Fibroblast of lung (primary cell): ENCODE results near the gene ZNF133. TPM values are rescaled to one million over a fixed set of nuclear protein-coding genes. Genes with fewer than 3 reads are reported as not detected.

ENCODE experiments used
- DNase-seq, 2 donors: peaks; one replicate each; pipeline versions ENCODE4 v3.0.0 to v3.0.0-alpha.2; 2010; ENCODE audit warnings: low read depth in 2 of 2
- H2AFZ ChIP-seq: 2 replicates; pipeline ENCODE4 v1.5.1; 2012; ENCODE audit warnings: low read length, control low read depth, inconsistent platforms
- H3K27ac ChIP-seq: 2 replicates; pipeline ENCODE4 v1.5.1; 2011; ENCODE audit warnings: low read length, control low read depth; ENCODE audit not compliant: insufficient read depth
- H3K27me3 ChIP-seq: 2 replicates; pipeline ENCODE4 v1.5.1; 2011; ENCODE audit warnings: mild to moderate bottlenecking, low read length; ENCODE audit not compliant: control insufficient read depth, insufficient read depth
- H3K36me3 ChIP-seq: 2 replicates; pipeline ENCODE4 v1.5.1; 2011; ENCODE audit warnings: low read length; ENCODE audit not compliant: control insufficient read depth, insufficient read depth
- H3K4me1 ChIP-seq: 2 replicates; pipeline ENCODE4 v1.5.1; 2011; ENCODE audit warnings: low read length; ENCODE audit not compliant: control insufficient read depth, insufficient read depth; ENCODE audit errors: extremely low read depth
- H3K4me2 ChIP-seq: 2 replicates; pipeline ENCODE4 v1.5.1; 2011; ENCODE audit warnings: low read length, control low read depth; ENCODE audit not compliant: insufficient read depth; ENCODE audit errors: extremely low read depth
- H3K4me3 ChIP-seq, 4 experiments: fragments of 200-600 bp in 1 of 4; sonication (generic) in 1 of 4; replicated peaks in 1 of 4; 2 replicates each; pipeline ENCODE4 v1.5.1; 2011 to 2016; ENCODE audit warnings: low read length in 4 of 4, low read depth in 3 of 4, mild to moderate bottlenecking in 3 of 4, control low read depth in 2 of 4, inconsistent platforms in 1 of 4, mixed read lengths in 1 of 4; ENCODE audit not compliant: insufficient read depth in 1 of 4; ENCODE audit errors: control extremely low read depth in 1 of 4
- H3K79me2 ChIP-seq: 2 replicates; pipeline ENCODE4 v1.5.1; 2012; ENCODE audit warnings: mild to moderate bottlenecking, low read length, inconsistent platforms; ENCODE audit not compliant: control insufficient read depth, insufficient read depth
- H3K9ac ChIP-seq: 2 replicates; pipeline ENCODE4 v1.5.1; 2011; ENCODE audit warnings: mild to moderate bottlenecking, low read length, control low read depth; ENCODE audit not compliant: insufficient read depth
- H3K9me3 ChIP-seq: 2 replicates; pipeline ENCODE4 v1.5.1; 2012; ENCODE audit warnings: low read depth, low read length; ENCODE audit not compliant: control insufficient read depth, insufficient read depth
- H4K20me1 ChIP-seq: 2 replicates; pipeline ENCODE4 v1.5.1; 2011; ENCODE audit warnings: low read length; ENCODE audit not compliant: control insufficient read depth, insufficient read depth; ENCODE audit errors: extremely low read depth
- CTCF ChIP-seq, 2 donors: IDR thresholded peaks in 1 of 2; conservative IDR thresholded peaks in 1 of 2; 1 replicate in 1 of 2; 2 replicates in 1 of 2; pipeline ENCODE4 v1.5.1; 2011 to 2012; ENCODE audit warnings: low read length in 2 of 2, control low read depth in 1 of 2, inconsistent platforms in 1 of 2, low read depth in 1 of 2, mild to moderate bottlenecking in 1 of 2
- EZH2 ChIP-seq: IDR thresholded peaks from 2 replicates; pipeline ENCODE4 v1.5.1; 2012; ENCODE audit warnings: low read length, control low read depth, mild to moderate bottlenecking; ENCODE audit errors: missing control alignments
- polyA plus RNA-seq, 2 donors: library from polyadenylated mRNA; depleted of rRNA in 1 of 2; stranded (reverse) in 1 of 2; unstranded in 1 of 2; fragments of >200 nt; gene quantifications; 2 replicates each; pipeline ENCODE4 v1.2.1, GENCODE V29; 2011 to 2012; ENCODE audit warnings: missing spikeins in 1 of 2
- total RNA-seq: library from RNA; depleted of rRNA; stranded (reverse); fragments of >200 nt; gene quantifications from 2 replicates; pipeline ENCODE4 v1.2.1, GENCODE V29; 2014

ZNF133 gene
- total and polyA plus RNA-seq, 2 donors (not counting 1 experiment from before 2014, with no cell fraction given): 8.7 to 31.5 TPM

GRCh38 chr20:18313411-18313810 lies 25.1 kb downstream of the ZNF133 start:
- Histone ChIP-seq H3K9me3 (no peaks in the 10 kb centered on the region), H3K27ac (no peak overlapping the region), H4K20me1 (no peaks in the 10 kb centered on the region), H3K36me3 (peaks cover 10% of the 10 kb centered on the region), H2AFZ (no peak overlapping the region), H3K9ac (no peak overlapping the region), H3K4me1 (no peaks in the 10 kb centered on the region), H3K79me2 (no peaks in the 10 kb centered on the region), H3K27me3 (no peaks in the 10 kb centered on the region), H3K4me3 (no peak overlapping the region), H3K4me2 (no peak overlapping the region)
- TF ChIP-seq CTCF (conservative IDR thresholded peaks at IDR 0.05 in 1 of 2, IDR thresholded peaks at IDR 0.05 in 1 of 2; ENCODE audit: low read depth in 1 of 2, low read length in 2 of 2): no peak
- no peak for TF ChIP-seq EZH2
- DNase-seq: no peak

- H2AFZ ChIP-seq: no peak overlapping the region
- no peaks in the 10 kb centered on the region for H3K9me3 ChIP-seq
- no peaks in the 10 kb centered on the region for H4K20me1 ChIP-seq
- H3K36me3 ChIP-seq: peaks cover 6% of the 10 kb centered on the region
- no peak overlapping the region for H3K4me2 ChIP-seq
- no peaks in the 10 kb centered on the region for H3K79me2 ChIP-seq
- no peak overlapping the region for H3K9ac ChIP-seq
- no peak overlapping the region for H3K27ac ChIP-seq
- H3K4me3 ChIP-seq: no peak overlapping the region
- peak; percentile 1 to 65 for DNase-seq
- H3K27me3 ChIP-seq: no peaks in the 10 kb centered on the region
- TF ChIP-seq EZH2: no peak
- TF ChIP-seq CTCF (conservative IDR thresholded peaks at IDR 0.05 in 1 of 2, IDR thresholded peaks at IDR 0.05 in 1 of 2; ENCODE audit: low read depth in 1 of 2, low read length in 2 of 2): no peak
- H3K4me1 ChIP-seq: no peaks in the 10 kb centered on the region
These were observed 26.6 kb downstream of the ZNF133 start for GRCh38 chr20:18314786-18315406.

GRCh38 chr20:18316166-18316565 lies 27.8 kb downstream of the ZNF133 start:
- TF ChIP-seq CTCF (conservative IDR thresholded peaks at IDR 0.05 in 1 of 2, IDR thresholded peaks at IDR 0.05 in 1 of 2; ENCODE audit: low read depth in 1 of 2, low read length in 2 of 2) (no peak), EZH2 (no peak)
- H3K27me3 ChIP-seq: no peaks in the 10 kb centered on the region

More at GRCh38 chr20:18316166-18316565, 27.8 kb downstream of the ZNF133 start:
- peaks cover 6% of the 10 kb centered on the region for H3K36me3 ChIP-seq
- no peaks in the 10 kb centered on the region for H3K4me1 ChIP-seq
- H3K4me2 ChIP-seq: no peak overlapping the region
- H3K9me3 ChIP-seq: no peaks in the 10 kb centered on the region
- H3K9ac ChIP-seq: no peak overlapping the region
- H3K27ac ChIP-seq: no peak overlapping the region
- no peak for DNase-seq
- no peaks in the 10 kb centered on the region for H4K20me1 ChIP-seq
- no peak overlapping the region for H3K4me3 ChIP-seq
- H2AFZ ChIP-seq: no peak overlapping the region
- no peaks in the 10 kb centered on the region for H3K79me2 ChIP-seq
